ENCODE data around the gene S1PR4.
"Not testable (repeated sequence)": the region's sequence is repeated elsewhere in the genome, so short reads cannot be mapped to it uniquely, and the experiment has no call there.

S1PR4 gene

GRCh38 chr19:3190921-3191805 lies 12.6 kb downstream of the S1PR4 start:
- Histone ChIP-seq H3K9ac (ENCODE audit: low read length) (no peak overlapping the region), H3K4me1 (ENCODE audit: control insufficient read depth, insufficient read depth, low read length) (peaks cover 13% of the 10 kb centered on the region), H3K9me3 (ENCODE audit: control insufficient read depth, insufficient read depth, low read depth, low read length) (no peaks in the 10 kb centered on the region), H3K27ac (ENCODE audit: low read depth, low read length) (no peak overlapping the region), H3K36me3 (ENCODE audit: control insufficient read depth, insufficient read depth, low read length) (peaks cover 23% of the 10 kb centered on the region), H3K27me3 (ENCODE audit: control insufficient read depth, insufficient read depth, low read length) (no peaks in the 10 kb centered on the region), H3K4me3 (ENCODE audit: low read depth, low read length) (no peak overlapping the region)

GRCh38 chr19:3191806-3192104 lies 13.2 kb downstream of the S1PR4 start:
- not testable (repeated sequence) for H3K9me3 ChIP-seq (ENCODE audit: control insufficient read depth, insufficient read depth, low read depth, low read length); H3K9ac ChIP-seq (ENCODE audit: low read length); H3K27me3 ChIP-seq (ENCODE audit: control insufficient read depth, insufficient read depth, low read length); H3K27ac ChIP-seq (ENCODE audit: low read depth, low read length); H3K4me3 ChIP-seq (ENCODE audit: low read depth, low read length)
- peaks cover 29% of the 10 kb centered on the region for H3K36me3 ChIP-seq (ENCODE audit: control insufficient read depth, insufficient read depth, low read length)
- peaks cover 12% of the 10 kb centered on the region for H3K4me1 ChIP-seq (ENCODE audit: control insufficient read depth, insufficient read depth, low read length)

- H3K9ac ChIP-seq (ENCODE audit: low read length), result no peak overlapping the region
- H3K4me1 ChIP-seq (ENCODE audit: control insufficient read depth, insufficient read depth, low read length), result peaks cover 7% of the 10 kb centered on the region
- H3K27ac ChIP-seq (ENCODE audit: low read depth, low read length), result no peak overlapping the region
- no peak overlapping the region for H3K4me3 ChIP-seq (ENCODE audit: low read depth, low read length)
- H3K36me3 ChIP-seq (ENCODE audit: control insufficient read depth, insufficient read depth, low read length), result peaks cover 31% of the 10 kb centered on the region
- H3K9me3 ChIP-seq (ENCODE audit: control insufficient read depth, insufficient read depth, low read depth, low read length), result no peaks in the 10 kb centered on the region
- no peaks in the 10 kb centered on the region for H3K27me3 ChIP-seq (ENCODE audit: control insufficient read depth, insufficient read depth, low read length)
Observed at GRCh38 chr19:3192228-3192635, 13.7 kb downstream of the S1PR4 start.

- Histone ChIP-seq H3K36me3 (ENCODE audit: control insufficient read depth, insufficient read depth, low read length) (peaks cover 31% of the 10 kb centered on the region), H3K9ac (ENCODE audit: low read length) (no peak overlapping the region), H3K4me1 (ENCODE audit: control insufficient read depth, insufficient read depth, low read length) (peaks cover 5% of the 10 kb centered on the region; the same call in 1 of the 2 replicates), H3K4me3 (ENCODE audit: low read depth, low read length) (no peak overlapping the region), H3K9me3 (ENCODE audit: control insufficient read depth, insufficient read depth, low read depth, low read length) (no peaks in the 10 kb centered on the region), H3K27ac (ENCODE audit: low read depth, low read length) (no peak overlapping the region), H3K27me3 (ENCODE audit: control insufficient read depth, insufficient read depth, low read length) (no peaks in the 10 kb centered on the region)
Observed at GRCh38 chr19:3192684-3193083, 14.1 kb downstream of the S1PR4 start.

GRCh38 chr19:3193256-3194105 lies 14.9 kb downstream of the S1PR4 start:
- peaks cover 31% of the 10 kb centered on the region for H3K36me3 ChIP-seq (ENCODE audit: control insufficient read depth, insufficient read depth, low read length)
- H3K4me1 ChIP-seq (ENCODE audit: control insufficient read depth, insufficient read depth, low read length), result peaks cover 5% of the 10 kb centered on the region; the same call in 1 of the 2 replicates
- no peak overlapping the region for H3K27ac ChIP-seq (ENCODE audit: low read depth, low read length)
- H3K9me3 ChIP-seq (ENCODE audit: control insufficient read depth, insufficient read depth, low read depth, low read length), result no peaks in the 10 kb centered on the region
- H3K9ac ChIP-seq (ENCODE audit: low read length), result no peak overlapping the region
- no peak overlapping the region for H3K4me3 ChIP-seq (ENCODE audit: low read depth, low read length)
- no peaks in the 10 kb centered on the region for H3K27me3 ChIP-seq (ENCODE audit: control insufficient read depth, insufficient read depth, low read length)

- Histone ChIP-seq H3K4me3 (ENCODE audit: low read depth, low read length) (no peak overlapping the region), H3K36me3 (ENCODE audit: control insufficient read depth, insufficient read depth, low read length) (peaks cover 36% of the 10 kb centered on the region), H3K4me1 (ENCODE audit: control insufficient read depth, insufficient read depth, low read length) (peaks cover 4% of the 10 kb centered on the region; the same call in 1 of the 2 replicates), H3K9ac (ENCODE audit: low read length) (no peak overlapping the region), H3K9me3 (ENCODE audit: control insufficient read depth, insufficient read depth, low read depth, low read length) (no peaks in the 10 kb centered on the region), H3K27me3 (ENCODE audit: control insufficient read depth, insufficient read depth, low read length) (no peaks in the 10 kb centered on the region), H3K27ac (ENCODE audit: low read depth, low read length) (no peak overlapping the region)
Observed at GRCh38 chr19:3194106-3195087, 15.8 kb downstream of the S1PR4 start.

- Histone ChIP-seq H3K27ac (ENCODE audit: low read depth, low read length) (no peak overlapping the region), H3K27me3 (ENCODE audit: control insufficient read depth, insufficient read depth, low read length) (no peaks in the 10 kb centered on the region), H3K9ac (ENCODE audit: low read length) (no peak overlapping the region), H3K9me3 (ENCODE audit: control insufficient read depth, insufficient read depth, low read depth, low read length) (no peaks in the 10 kb centered on the region), H3K4me3 (ENCODE audit: low read depth, low read length) (no peak overlapping the region), H3K4me1 (ENCODE audit: control insufficient read depth, insufficient read depth, low read length) (no peaks in the 10 kb centered on the region), H3K36me3 (ENCODE audit: control insufficient read depth, insufficient read depth, low read length) (peaks cover 42% of the 10 kb centered on the region)
Observed at GRCh38 chr19:3196064-3196932, 17.7 kb downstream of the S1PR4 start.

- H3K27me3 ChIP-seq (ENCODE audit: control insufficient read depth, insufficient read depth, low read length), result no peaks in the 10 kb centered on the region
- no peak overlapping the region for H3K4me3 ChIP-seq (ENCODE audit: low read depth, low read length)
- H3K9ac ChIP-seq (ENCODE audit: low read length), result no peak overlapping the region
- no peaks in the 10 kb centered on the region for H3K4me1 ChIP-seq (ENCODE audit: control insufficient read depth, insufficient read depth, low read length)
- no peaks in the 10 kb centered on the region for H3K9me3 ChIP-seq (ENCODE audit: control insufficient read depth, insufficient read depth, low read depth, low read length)
- no peak overlapping the region for H3K27ac ChIP-seq (ENCODE audit: low read depth, low read length)
- peaks cover 46% of the 10 kb centered on the region for H3K36me3 ChIP-seq (ENCODE audit: control insufficient read depth, insufficient read depth, low read length)
Observed at GRCh38 chr19:3196933-3197205, 18.3 kb downstream of the S1PR4 start.

GRCh38 chr19:3198901-3199700 lies 20.5 kb downstream of the S1PR4 start:
- Histone ChIP-seq H3K4me3 (ENCODE audit: low read depth, low read length) (no peak overlapping the region), H3K9me3 (ENCODE audit: control insufficient read depth, insufficient read depth, low read depth, low read length) (no peaks in the 10 kb centered on the region), H3K27me3 (ENCODE audit: control insufficient read depth, insufficient read depth, low read length) (no peaks in the 10 kb centered on the region), H3K27ac (ENCODE audit: low read depth, low read length) (no peak overlapping the region), H3K36me3 (ENCODE audit: control insufficient read depth, insufficient read depth, low read length) (peaks cover 47% of the 10 kb centered on the region), H3K4me1 (ENCODE audit: control insufficient read depth, insufficient read depth, low read length) (no peaks in the 10 kb centered on the region), H3K9ac (ENCODE audit: low read length) (no peak overlapping the region)
